AG09319 (cell line): ENCODE measurements around the gene CDK5.

Experiments
- DNase-seq: peaks from one replicate; pipeline ENCODE4 v3.0.0-alpha.2; 2010; ENCODE audit warnings: low read depth; ENCODE audit errors: extremely low read depth
- CTCF ChIP-seq: IDR thresholded peaks from 2 replicates; pipeline ENCODE4 v1.5.1; 2011; ENCODE audit warnings: low read depth, mild to moderate bottlenecking, inconsistent platforms, low read length, moderate library complexity

The CDK5 gene

GRCh38 chr7:151057506-151057988 is at the start of gene CDK5:
Gene CDK5, minus strand, starts transcription at chr7:151057897. Its CDS starts 49 bp downstream, at chr7:151057848.
- no peak for DNase-seq
- no peak for TF ChIP-seq CTCF

GRCh38 chr7:151104411-151105235 is 46.9 kb upstream of the CDK5 start:
- no peak for TF ChIP-seq CTCF
- no peak for DNase-seq

GRCh38 chr7:151103973-151104372 is 46.3 kb upstream of the CDK5 start:
- TF ChIP-seq CTCF = no peak
- DNase-seq = no peak

- no peak for DNase-seq
- TF ChIP-seq CTCF = no peak
These were observed 45.3 kb upstream of the CDK5 start for GRCh38 chr7:151102991-151103390.

GRCh38 chr7:151101621-151102396 is 44.1 kb upstream of the CDK5 start:
- DNase-seq = no peak
- TF ChIP-seq CTCF = no peak

- no peak for DNase-seq
- no peak for TF ChIP-seq CTCF
These were observed 43.2 kb upstream of the CDK5 start for GRCh38 chr7:151100921-151101320.
